Activated CD4-positive, alpha-beta T cell treated with anti-CD3 and anti-CD28 coated beads, Interleukin-2, amount 50 U/mL, for 16 hours (primary cell): ENCODE measurements around the gene ARPC5L.
A peak's percentile ranks its signal among the peaks of the same experiment; 100 is the strongest.
"Not testable (repeated sequence)": the region's sequence is repeated elsewhere in the genome, so short reads cannot be mapped to it uniquely, and the experiment has no call there.

Source experiments
- DNase-seq: peaks from one replicate; pipeline ENCODE4 v3.0.0-alpha.2; 2020

The ARPC5L gene

DNA sequence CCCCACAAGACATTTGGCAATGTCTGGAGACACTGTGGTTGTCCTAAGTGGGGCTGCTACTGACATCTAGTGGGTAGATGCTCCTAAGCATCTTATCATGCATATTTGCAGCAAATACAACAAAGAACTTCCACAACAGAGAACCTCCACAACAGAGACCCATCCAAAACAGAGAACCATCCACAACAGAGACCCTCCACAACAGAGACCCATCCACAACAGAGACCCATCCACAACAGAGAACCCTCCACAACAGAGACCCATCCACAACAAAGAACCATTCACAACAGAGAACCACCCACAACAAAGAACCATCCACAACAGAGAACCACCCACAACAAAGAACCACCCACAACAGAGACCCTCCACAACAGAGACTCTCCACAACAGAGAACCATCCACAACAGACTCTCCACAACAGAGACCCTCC lies 32.8 kb downstream of the ARPC5L start:
- peak; percentile 37 for DNase-seq

GRCh38 chr9:124897570-124898460 lies 35.9 kb downstream of the ARPC5L start:
- no peak for DNase-seq

GRCh38 chr9:124899845-124900244 lies 37.9 kb downstream of the ARPC5L start:
- DNase-seq = no peak

- DNase-seq = no peak
These were observed 45.0 kb downstream of the ARPC5L start for GRCh38 chr9:124906966-124907365.

- DNase-seq = no peak
These were observed 46.2 kb downstream of the ARPC5L start for GRCh38 chr9:124908098-124908497.

DNA sequence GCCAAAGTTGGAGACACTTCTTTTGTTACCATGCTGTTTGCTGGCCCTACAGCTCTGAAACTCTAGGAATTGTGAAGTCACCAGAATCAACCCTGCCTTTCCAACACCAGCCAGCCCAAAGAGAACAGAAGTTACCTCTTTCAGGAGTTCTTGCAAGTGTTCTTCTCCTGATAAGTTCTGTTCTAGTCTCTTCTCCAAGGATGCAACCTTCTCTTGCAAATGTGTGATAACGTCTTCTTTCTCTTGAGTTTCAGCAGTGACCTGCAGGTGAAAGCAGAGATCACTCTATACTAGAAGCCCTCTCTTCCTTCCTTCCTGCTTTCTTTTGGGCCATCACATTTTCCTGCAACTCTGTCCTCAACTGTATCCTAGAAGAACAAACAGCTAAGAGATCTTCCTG lies 49.8 kb downstream of the ARPC5L start:
- DNase-seq = no peak

DNA sequence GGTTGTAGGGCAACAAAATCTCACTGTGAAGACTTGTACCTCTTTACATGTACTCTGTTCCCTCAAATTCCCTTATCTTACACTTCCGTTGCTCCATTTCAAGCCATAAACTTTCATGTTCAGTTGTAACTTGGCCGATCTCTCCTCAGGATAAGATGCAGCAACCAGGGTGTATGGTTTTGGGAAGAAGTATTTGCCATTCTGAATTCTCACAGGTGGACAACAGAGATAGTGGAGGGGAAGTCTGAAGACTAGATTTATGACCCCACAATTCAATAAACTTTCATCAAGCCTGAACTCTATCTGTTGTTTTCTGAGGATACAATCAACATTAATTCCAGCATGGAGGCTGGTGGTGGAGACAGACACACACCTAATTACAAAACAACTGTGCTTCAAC lies 51.4 kb downstream of the ARPC5L start:
- DNase-seq = no peak

DNA sequence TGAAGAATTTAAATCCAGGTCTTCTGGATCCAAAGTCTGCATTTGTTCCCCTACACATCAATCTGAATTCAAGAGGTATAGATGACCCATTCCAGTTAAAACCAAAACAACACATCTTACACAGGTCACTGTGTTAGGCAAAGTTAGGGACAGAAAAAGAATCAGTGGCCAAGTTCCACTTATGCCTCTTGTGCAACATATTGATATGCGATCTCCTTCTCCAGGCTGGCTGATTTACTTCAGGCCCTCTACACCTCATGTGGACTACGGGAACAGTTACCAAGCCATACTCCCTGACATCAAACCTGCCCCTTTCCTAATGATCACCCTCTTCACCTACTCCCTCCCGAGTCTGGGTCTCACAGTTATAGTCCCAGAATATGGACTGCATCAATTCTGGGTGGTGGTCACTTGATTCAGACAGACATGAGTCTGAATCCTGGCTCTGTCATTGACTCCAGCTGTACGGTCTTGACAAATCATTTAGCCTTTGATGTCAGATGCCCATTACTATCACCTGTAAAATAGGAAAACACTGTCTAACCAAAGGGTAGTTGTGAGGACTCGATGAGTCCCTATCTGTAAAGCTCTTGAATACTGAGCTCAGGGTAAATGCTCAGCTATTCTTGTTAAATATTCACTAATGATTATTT lies 52.9 kb downstream of the ARPC5L start:
- no peak for DNase-seq

GRCh38 chr9:124920394-124920793 lies 58.5 kb downstream of the ARPC5L start:
- DNase-seq = not testable (repeated sequence)
